Measurements from ENCODE around the gene PDSS2.

DNA sequence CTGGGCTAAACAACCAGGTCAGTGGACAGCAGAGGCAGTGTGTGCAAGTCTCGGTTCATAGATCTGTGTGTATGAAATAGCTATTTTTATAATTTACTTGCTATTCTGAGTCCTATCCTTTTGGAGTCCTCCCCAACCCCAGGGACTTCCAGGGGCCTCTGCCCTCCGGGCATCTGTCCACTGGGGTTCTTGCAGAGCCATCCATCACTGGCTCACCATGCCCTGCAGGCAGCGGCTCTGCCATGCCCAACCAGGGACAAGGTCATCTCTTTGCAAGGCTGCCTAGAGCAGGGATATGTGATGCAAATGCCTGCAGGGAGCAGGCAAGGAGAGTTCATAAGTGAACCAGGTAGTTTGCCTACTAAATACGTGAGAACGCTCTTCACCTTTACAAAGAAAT lies 333.6 kb downstream of the PDSS2 start:
- no peak for TF ChIP-seq POLR2A (IDR thresholded peaks at IDR 0.05; ENCODE audit: low read depth, low read length)
- no peak for TF ChIP-seq CEBPB (IDR thresholded peaks at IDR 0.05; ENCODE audit: low read depth, low read length)
- TF ChIP-seq, protein P1, sequence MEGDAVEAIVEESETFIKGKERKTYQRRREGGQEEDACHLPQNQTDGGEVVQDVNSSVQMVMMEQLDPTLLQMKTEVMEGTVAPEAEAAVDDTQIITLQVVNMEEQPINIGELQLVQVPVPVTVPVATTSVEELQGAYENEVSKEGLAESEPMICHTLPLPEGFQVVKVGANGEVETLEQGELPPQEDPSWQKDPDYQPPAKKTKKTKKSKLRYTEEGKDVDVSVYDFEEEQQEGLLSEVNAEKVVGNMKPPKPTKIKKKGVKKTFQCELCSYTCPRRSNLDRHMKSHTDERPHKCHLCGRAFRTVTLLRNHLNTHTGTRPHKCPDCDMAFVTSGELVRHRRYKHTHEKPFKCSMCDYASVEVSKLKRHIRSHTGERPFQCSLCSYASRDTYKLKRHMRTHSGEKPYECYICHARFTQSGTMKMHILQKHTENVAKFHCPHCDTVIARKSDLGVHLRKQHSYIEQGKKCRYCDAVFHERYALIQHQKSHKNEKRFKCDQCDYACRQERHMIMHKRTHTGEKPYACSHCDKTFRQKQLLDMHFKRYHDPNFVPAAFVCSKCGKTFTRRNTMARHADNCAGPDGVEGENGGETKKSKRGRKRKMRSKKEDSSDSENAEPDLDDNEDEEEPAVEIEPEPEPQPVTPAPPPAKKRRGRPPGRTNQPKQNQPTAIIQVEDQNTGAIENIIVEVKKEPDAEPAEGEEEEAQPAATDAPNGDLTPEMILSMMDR (conservative IDR thresholded peaks at IDR 0.05; ENCODE audit: low read depth, low read length): no peak
- TF ChIP-seq SMC3 (IDR thresholded peaks at IDR 0.05; ENCODE audit: low read depth, low read length): no peak
- TF ChIP-seq MAFK (IDR thresholded peaks at IDR 0.05; ENCODE audit: low read depth, low read length): no peak
- no peak for TF ChIP-seq RCOR1 (IDR thresholded peaks at IDR 0.05; ENCODE audit: insufficient replicate concordance, low read length)
- no peak for TF ChIP-seq BHLHE40 (IDR thresholded peaks at IDR 0.05; ENCODE audit: low read depth, low read length)
- TF ChIP-seq RAD21 (IDR thresholded peaks at IDR 0.05; ENCODE audit: low read length): no peak
- TF ChIP-seq, protein P2, sequence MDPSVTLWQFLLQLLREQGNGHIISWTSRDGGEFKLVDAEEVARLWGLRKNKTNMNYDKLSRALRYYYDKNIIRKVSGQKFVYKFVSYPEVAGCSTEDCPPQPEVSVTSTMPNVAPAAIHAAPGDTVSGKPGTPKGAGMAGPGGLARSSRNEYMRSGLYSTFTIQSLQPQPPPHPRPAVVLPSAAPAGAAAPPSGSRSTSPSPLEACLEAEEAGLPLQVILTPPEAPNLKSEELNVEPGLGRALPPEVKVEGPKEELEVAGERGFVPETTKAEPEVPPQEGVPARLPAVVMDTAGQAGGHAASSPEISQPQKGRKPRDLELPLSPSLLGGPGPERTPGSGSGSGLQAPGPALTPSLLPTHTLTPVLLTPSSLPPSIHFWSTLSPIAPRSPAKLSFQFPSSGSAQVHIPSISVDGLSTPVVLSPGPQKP (IDR thresholded peaks at IDR 0.05; ENCODE audit: borderline replicate concordance, low read depth, low read length): no peak
- no peak for TF ChIP-seq NFE2L2 (IDR thresholded peaks at IDR 0.05; ENCODE audit: low read depth, low read length)
- TF ChIP-seq, protein P3, sequence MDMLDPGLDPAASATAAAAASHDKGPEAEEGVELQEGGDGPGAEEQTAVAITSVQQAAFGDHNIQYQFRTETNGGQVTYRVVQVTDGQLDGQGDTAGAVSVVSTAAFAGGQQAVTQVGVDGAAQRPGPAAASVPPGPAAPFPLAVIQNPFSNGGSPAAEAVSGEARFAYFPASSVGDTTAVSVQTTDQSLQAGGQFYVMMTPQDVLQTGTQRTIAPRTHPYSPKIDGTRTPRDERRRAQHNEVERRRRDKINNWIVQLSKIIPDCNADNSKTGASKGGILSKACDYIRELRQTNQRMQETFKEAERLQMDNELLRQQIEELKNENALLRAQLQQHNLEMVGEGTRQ (IDR thresholded peaks at IDR 0.05; ENCODE audit: low read depth, low read length): no peak
- TF ChIP-seq MAZ (IDR thresholded peaks at IDR 0.05; ENCODE audit: borderline replicate concordance, low read depth, low read length): no peak
- TF ChIP-seq MXI1 (IDR thresholded peaks at IDR 0.05; ENCODE audit: borderline replicate concordance, low read depth, low read length): no peak

All from IMR-90 (cell line).